HCT116 (cell line): ENCODE measurements around the gene DBNL.
"Not testable (repeated sequence)": the region's sequence is repeated elsewhere in the genome, so short reads cannot be mapped to it uniquely, and the experiment has no call there.

Experiments
- CTCF ChIP-seq, 3 experiments: fragments of 200-600 bp in 1 of 3; sonication (generic) in 1 of 3; IDR thresholded peaks in 2 of 3; conservative IDR thresholded peaks in 1 of 3; 2 replicates each; pipeline ENCODE4 v1.5.1; 2012 to 2017; ENCODE audit warnings: low read depth in 2 of 3, low read length in 2 of 3, antibody characterized with exemption in 1 of 3, borderline replicate concordance in 1 of 3, control low read depth in 1 of 3, mild to moderate bottlenecking in 1 of 3, mixed read lengths in 1 of 3, mixed run types in 1 of 3, moderate library complexity in 1 of 3; ENCODE audit not compliant: insufficient read depth in 1 of 3
- POLR2A ChIP-seq: IDR thresholded peaks from 2 replicates; pipeline ENCODE4 v1.7.0; 2011; ENCODE audit warnings: borderline replicate concordance; ENCODE audit not compliant: insufficient read depth, insufficient read length; ENCODE audit errors: extremely low read depth
- POLR2AphosphoS5 ChIP-seq: IDR thresholded peaks from 2 replicates; pipeline ENCODE4 v1.6.1; 2011; ENCODE audit warnings: mild to moderate bottlenecking, low read depth, low read length, moderate library complexity
- SP1 ChIP-seq: IDR thresholded peaks from 2 replicates; pipeline ENCODE4 v1.6.1; 2012; ENCODE audit warnings: low read depth

GRCh38 chr7:44029433-44029832 lies 15.1 kb upstream of the DBNL start:
- TF ChIP-seq CTCF (IDR thresholded peaks at IDR 0.05 in 2 of 3, conservative IDR thresholded peaks at IDR 0.05 in 1 of 3; ENCODE audit: borderline replicate concordance in 1 of 3, insufficient read depth in 1 of 3, low read depth in 2 of 3, low read length in 2 of 3); POLR2A; POLR2AphosphoS5; SP1: not testable (repeated sequence)
